ENCODE data around the gene NMNAT2.

The NMNAT2 gene

GRCh38 chr1:183456826-183457225, 38.6 kb upstream of the NMNAT2 start:
- no peak for TF ChIP-seq CTCF (IDR thresholded peaks at IDR 0.05; ENCODE audit: insufficient read depth, missing control alignments)
- no peak for FAIRE-seq
- no peak for DNase-seq (ENCODE audit: insufficient read length, low spot score)

GRCh38 chr1:183454377-183454776, 36.2 kb upstream of the NMNAT2 start:
- no peak for TF ChIP-seq CTCF (IDR thresholded peaks at IDR 0.05; ENCODE audit: insufficient read depth, missing control alignments)
- DNase-seq (ENCODE audit: insufficient read length, low spot score), result no peak
- peak; percentile 48 for FAIRE-seq

GRCh38 chr1:183450093-183450492, 31.9 kb upstream of the NMNAT2 start:
- no peak for FAIRE-seq
- no peak for DNase-seq (ENCODE audit: insufficient read length, low spot score)
- no peak for TF ChIP-seq CTCF (IDR thresholded peaks at IDR 0.05; ENCODE audit: insufficient read depth, missing control alignments)

- FAIRE-seq (no peak), DNase-seq (ENCODE audit: insufficient read length, low spot score) (no peak)
- TF ChIP-seq CTCF (IDR thresholded peaks at IDR 0.05; ENCODE audit: insufficient read depth, missing control alignments), result no peak
These were observed 31.1 kb upstream of the NMNAT2 start for GRCh38 chr1:183449223-183449770.

GRCh38 chr1:183444243-183444642, 26.1 kb upstream of the NMNAT2 start:
- DNase-seq (ENCODE audit: insufficient read length, low spot score) (no peak), FAIRE-seq (peak; percentile 41)
- no peak for TF ChIP-seq CTCF (IDR thresholded peaks at IDR 0.05; ENCODE audit: insufficient read depth, missing control alignments)

GRCh38 chr1:183443466-183443865, 25.3 kb upstream of the NMNAT2 start:
- no peak for FAIRE-seq
- no peak for DNase-seq (ENCODE audit: insufficient read length, low spot score)
- no peak for TF ChIP-seq CTCF (IDR thresholded peaks at IDR 0.05; ENCODE audit: insufficient read depth, missing control alignments)

- no peak for DNase-seq (ENCODE audit: insufficient read length, low spot score)
- no peak for TF ChIP-seq CTCF (IDR thresholded peaks at IDR 0.05; ENCODE audit: insufficient read depth, missing control alignments)
- FAIRE-seq, result peak; percentile 53
These were observed 24.8 kb upstream of the NMNAT2 start for GRCh38 chr1:183443011-183443410.
